Bronchial epithelial cell (primary cell): ENCODE results near the gene IGF1R. TPM values are rescaled to one million over a fixed set of nuclear protein-coding genes. Genes with fewer than 3 reads are reported as not detected.

Experiments
- DNase-seq: peaks from one replicate; pipeline ENCODE4 v3.0.0-alpha.2; 2010; ENCODE audit warnings: low read depth
- FAIRE-seq: peaks from 2 replicates; lab custom pipeline; 2011; peaks lifted over from hg19 to GRCh38; lab: Jason Lieb, UNC
- H3K27me3 ChIP-seq: 2 replicates; pipeline ENCODE4 v1.5.1; 2011; ENCODE audit warnings: low read length; ENCODE audit not compliant: control insufficient read depth, insufficient read depth
- H3K36me3 ChIP-seq: 2 replicates; pipeline ENCODE4 v1.5.1; 2011; ENCODE audit warnings: low read length; ENCODE audit not compliant: control insufficient read depth, insufficient read depth
- H3K4me3 ChIP-seq: 2 replicates; pipeline ENCODE4 v1.5.1; 2011; ENCODE audit warnings: mild to moderate bottlenecking, low read depth, low read length, control low read depth
- total RNA-seq: library from RNA; depleted of rRNA; stranded (reverse); fragments of >200 nt; gene quantifications from 2 replicates; pipeline ENCODE4 v1.2.1, GENCODE V29; 2014
- TF ChIP-seq, protein P1 (sequence below): IDR thresholded peaks from 2 replicates; pipeline ENCODE4 v1.5.1; 2011; ENCODE audit warnings: mild to moderate bottlenecking, moderate library complexity, low read length, control low read depth, inconsistent platforms; ENCODE audit not compliant: insufficient read depth, severe bottlenecking

IGF1R gene
- total RNA-seq, 1 donor from 2014 or later = 39.5 TPM

DNA sequence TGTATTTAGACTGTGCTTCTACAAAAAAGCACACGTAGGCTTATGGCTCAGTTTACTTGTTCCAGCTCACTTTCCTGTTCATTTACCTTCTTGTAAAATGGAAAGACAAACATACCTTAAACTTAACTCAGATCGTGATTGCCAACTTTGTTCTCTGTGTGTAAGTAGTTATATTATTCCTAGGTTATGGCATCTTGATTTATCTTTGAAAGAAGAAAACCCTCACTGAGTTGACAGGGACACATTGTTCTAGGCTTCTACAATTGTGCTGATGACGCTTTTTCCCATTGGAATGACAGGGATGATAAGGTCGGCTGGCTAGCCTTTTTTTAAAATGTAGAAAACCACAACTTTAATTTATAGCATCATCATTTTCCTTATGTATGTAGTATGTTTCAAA, 140.7 kb downstream of the IGF1R start:
- no peaks in the 10 kb centered on the region for H3K36me3 ChIP-seq
- H3K4me3 ChIP-seq = no peak overlapping the region
- H3K27me3 ChIP-seq = no peaks in the 10 kb centered on the region
- FAIRE-seq = no peak
- TF ChIP-seq, protein P1, sequence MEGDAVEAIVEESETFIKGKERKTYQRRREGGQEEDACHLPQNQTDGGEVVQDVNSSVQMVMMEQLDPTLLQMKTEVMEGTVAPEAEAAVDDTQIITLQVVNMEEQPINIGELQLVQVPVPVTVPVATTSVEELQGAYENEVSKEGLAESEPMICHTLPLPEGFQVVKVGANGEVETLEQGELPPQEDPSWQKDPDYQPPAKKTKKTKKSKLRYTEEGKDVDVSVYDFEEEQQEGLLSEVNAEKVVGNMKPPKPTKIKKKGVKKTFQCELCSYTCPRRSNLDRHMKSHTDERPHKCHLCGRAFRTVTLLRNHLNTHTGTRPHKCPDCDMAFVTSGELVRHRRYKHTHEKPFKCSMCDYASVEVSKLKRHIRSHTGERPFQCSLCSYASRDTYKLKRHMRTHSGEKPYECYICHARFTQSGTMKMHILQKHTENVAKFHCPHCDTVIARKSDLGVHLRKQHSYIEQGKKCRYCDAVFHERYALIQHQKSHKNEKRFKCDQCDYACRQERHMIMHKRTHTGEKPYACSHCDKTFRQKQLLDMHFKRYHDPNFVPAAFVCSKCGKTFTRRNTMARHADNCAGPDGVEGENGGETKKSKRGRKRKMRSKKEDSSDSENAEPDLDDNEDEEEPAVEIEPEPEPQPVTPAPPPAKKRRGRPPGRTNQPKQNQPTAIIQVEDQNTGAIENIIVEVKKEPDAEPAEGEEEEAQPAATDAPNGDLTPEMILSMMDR = no peak
- no peak for DNase-seq

DNA sequence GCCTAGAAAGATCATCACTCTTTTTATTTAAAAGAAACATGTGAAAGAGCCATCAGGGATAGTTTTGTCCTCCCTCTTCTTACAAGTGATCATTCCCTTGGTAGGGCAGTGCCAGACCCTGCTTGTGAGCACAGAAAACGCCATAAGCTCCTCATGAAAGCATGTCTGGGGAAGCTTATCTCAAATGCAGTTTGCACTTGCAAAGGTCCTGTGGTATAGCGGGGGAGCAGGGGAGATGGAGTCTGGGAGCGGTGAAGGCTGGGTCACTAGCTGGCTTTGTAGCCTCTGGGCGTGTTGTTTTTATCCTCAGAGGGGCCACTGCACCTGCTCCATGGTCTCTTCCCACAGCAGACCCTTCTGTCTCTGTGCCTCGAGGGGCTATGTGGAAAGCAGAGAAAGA, 141.9 kb downstream of the IGF1R start:
- Histone ChIP-seq H3K4me3 (no peak overlapping the region), H3K27me3 (no peaks in the 10 kb centered on the region), H3K36me3 (no peaks in the 10 kb centered on the region)
- DNase-seq = no peak
- no peak for FAIRE-seq
- TF ChIP-seq, protein P1 = no peak

DNA sequence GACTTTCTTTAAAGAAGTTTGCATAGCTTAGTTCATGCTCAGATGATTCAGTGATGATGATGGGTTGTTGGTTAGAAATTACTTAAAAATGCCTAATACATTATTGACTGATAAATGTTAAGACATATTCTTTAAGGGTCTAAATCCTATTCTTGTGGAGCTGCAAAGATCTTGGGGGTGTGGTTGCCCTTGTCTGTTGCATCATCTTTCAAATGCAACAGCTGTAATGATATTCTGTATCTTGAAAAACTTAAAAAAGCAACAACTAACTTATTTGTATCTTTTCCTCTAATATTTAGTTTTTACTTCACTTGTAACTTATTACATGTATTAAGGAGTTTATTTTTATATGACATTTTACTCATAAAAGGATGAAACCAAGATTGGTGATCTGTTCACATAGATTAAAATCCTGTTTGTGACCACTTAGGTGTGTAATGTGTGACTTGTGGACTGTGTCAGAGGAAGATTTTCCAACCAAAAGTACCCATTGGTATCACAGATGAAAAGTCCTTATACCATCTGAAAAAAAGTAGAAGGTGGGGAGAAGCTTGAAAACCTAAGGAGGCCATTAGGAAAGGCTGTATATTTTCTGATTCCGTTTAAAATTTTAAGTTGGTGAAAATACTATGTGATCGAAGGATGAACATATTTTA, 142.8 kb downstream of the IGF1R start:
- Histone ChIP-seq H3K36me3 (no peaks in the 10 kb centered on the region), H3K27me3 (no peaks in the 10 kb centered on the region), H3K4me3 (no peak overlapping the region)
- no peak for DNase-seq
- no peak for FAIRE-seq
- TF ChIP-seq, protein P1 = no peak

DNA sequence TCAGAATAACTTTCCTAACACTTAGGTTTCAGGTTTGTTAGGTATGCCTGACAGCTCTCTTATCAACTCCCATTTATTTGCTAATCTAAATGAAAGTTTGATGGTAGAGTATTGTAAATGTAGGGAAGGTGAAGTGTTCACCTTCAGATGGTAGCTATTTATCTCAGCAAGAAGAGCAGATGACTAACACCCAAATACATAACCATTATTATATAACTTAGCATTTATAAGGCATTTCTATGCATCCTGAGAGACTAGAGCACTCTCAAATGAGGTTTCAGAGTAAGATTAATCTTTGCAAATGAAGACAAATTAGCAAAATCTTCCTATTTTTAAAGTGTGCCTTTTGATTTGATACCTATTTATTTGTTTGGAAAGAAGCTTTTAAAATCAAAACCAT, 143.8 kb downstream of the IGF1R start:
- Histone ChIP-seq H3K4me3 (no peak overlapping the region), H3K27me3 (no peaks in the 10 kb centered on the region), H3K36me3 (no peaks in the 10 kb centered on the region)
- no peak for FAIRE-seq
- DNase-seq = no peak
- TF ChIP-seq, protein P1 = no peak

DNA sequence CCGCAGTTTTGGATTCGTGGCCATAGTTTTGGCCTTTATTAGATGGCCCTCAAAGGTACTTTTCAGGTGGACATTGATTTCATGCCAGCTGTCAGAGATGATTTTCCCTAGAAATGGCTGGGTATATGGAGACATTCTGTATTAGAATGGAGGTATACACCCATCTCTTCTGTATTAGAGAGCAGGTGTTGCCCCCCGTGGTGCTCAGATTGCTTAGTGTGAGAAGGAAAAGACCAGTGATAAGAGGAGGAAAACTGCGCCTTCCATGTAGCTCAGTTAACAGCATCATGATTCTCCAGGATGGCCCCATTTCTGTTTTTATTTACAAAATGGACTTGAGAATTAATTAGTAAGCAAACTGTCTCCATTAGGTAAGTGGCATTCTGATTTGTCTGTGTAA, 145.9 kb downstream of the IGF1R start:
- H3K27me3 ChIP-seq = no peaks in the 10 kb centered on the region
- H3K36me3 ChIP-seq = no peaks in the 10 kb centered on the region
- FAIRE-seq (no peak), DNase-seq (no peak)
- TF ChIP-seq, protein P1 = no peak
- H3K4me3 ChIP-seq = no peak overlapping the region

DNA sequence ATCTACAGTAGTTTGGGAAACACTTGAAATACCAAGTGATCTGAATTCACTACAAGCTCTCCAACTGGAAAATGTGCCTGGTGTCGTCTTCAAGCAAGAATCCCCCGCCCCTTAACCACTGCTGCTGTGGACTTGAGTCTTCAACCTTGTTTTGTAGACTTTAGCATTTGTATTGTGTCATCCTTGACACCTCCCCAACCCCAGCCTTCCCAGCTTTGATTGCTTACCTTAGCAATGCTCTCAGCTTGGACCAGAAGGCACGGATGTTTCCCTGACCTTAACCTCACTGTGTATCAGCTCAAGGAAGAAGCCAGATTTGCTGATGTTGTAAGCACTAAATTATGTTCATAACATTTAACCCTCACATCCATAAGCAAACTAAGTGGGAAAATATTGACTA, 146.4 kb downstream of the IGF1R start:
- FAIRE-seq = no peak
- TF ChIP-seq, protein P1 = no peak

More for the DNA sequence above, 146.4 kb downstream of the IGF1R start:
- Histone ChIP-seq H3K36me3 (no peaks in the 10 kb centered on the region), H3K4me3 (no peak overlapping the region), H3K27me3 (no peaks in the 10 kb centered on the region)
- no peak for DNase-seq
